Right cardiac atrium (tissue), 5 donors: ENCODE data around the gene IMMP2L. TPM values are rescaled to one million over a fixed set of nuclear protein-coding genes. Genes with fewer than 3 reads are reported as not detected.
"Not testable (repeated sequence)": the region's sequence is repeated elsewhere in the genome, so short reads cannot be mapped to it uniquely, and the experiment has no call there.

ENCODE experiments used
- ATAC-seq, 2 donors: fragments of 200-7000 bp; cut with Tn5 transposase; one replicate each; pipeline versions ENCODE4 v1.8.0 to v1.9.1; 2020; ENCODE audit warnings: moderate library complexity in 2 of 2, mild to moderate bottlenecking in 1 of 2
- DNase-seq, 3 donors: peaks; one replicate each; pipeline ENCODE4 v3.0.0-alpha.2; 2020
- H3K27ac ChIP-seq: one replicate; pipeline ENCODE4 v1.5.1; 2013; ENCODE audit warnings: mild to moderate bottlenecking, low read length, control low read depth, moderate library complexity
- H3K27me3 ChIP-seq: one replicate; pipeline ENCODE4 v1.6.1; 2013; ENCODE audit not compliant: control insufficient read depth, insufficient read depth
- H3K4me1 ChIP-seq: one replicate; pipeline ENCODE4 v1.6.1; 2013; ENCODE audit warnings: low read length; ENCODE audit not compliant: control insufficient read depth, insufficient read depth
- H3K4me3 ChIP-seq: one replicate; pipeline ENCODE4 v1.5.1; 2013; ENCODE audit warnings: low read length, control low read depth
- H3K9me3 ChIP-seq: one replicate; pipeline ENCODE4 v1.6.1; 2013; ENCODE audit warnings: low read length; ENCODE audit not compliant: control insufficient read depth
- WGBS: extraction: QIAGEN DNeasy Blood & Tissue Kit; methylation state at CpG from one replicate; pipeline ENCODE4 v1.1.7; 2013; 5-methylcytosine and 5-hydroxymethylcytosine counted together
- intact Hi-C, 4 donors: fragments of 100-400 bp; cut with DNase I; formaldehyde crosslinking; loops; one replicate each; pipeline versions ENCODE4 v1.11.0 to v1.14.0; 2022 to 2023
- polyA plus RNA-seq: library from polyadenylated mRNA; stranded (reverse); fragments of 200-250 nt; gene quantifications from one replicate; pipeline ENCODE4 v1.2.3, GENCODE V29; 2013
- total RNA-seq, 4 donors: library from RNA; stranded (reverse); fragmentation: NEBNext Ultra II Directional; extraction: Animal tissue kit (Norgen Biotek cat#: 25700); gene quantifications; one replicate each; pipeline ENCODE4 v1.2.1, GENCODE V29; 2021
- donor health status: healthy with polysubstance abuse.
- donor health status: DM: no; HTN: yes; CAD: no.
- donor health status: DM: no; HTN: no; CAD: no.
- donor health status: DM: no; HTN: yes; CAD: no; lungs with severe emphysema.
- donor health status: DM: yes; HTN: yes; CAD: no.

The IMMP2L gene
- total and polyA plus RNA-seq, 5 donors = 6.6 to 16.2 (median 13.9) TPM

GRCh38 chr7:111072658-111073057 is 489.6 kb downstream of the IMMP2L start:
- DNase-seq (peak in 1 of 3 donors; percentile 36), ATAC-seq (peak in 1 of 2 donors; percentile 39)
- H3K27ac ChIP-seq, H3K27me3 ChIP-seq, H3K4me3 ChIP-seq, H3K9me3 ChIP-seq, H3K4me1 ChIP-seq, intact Hi-C loops: not testable (repeated sequence)
- WGBS = 93% methylated on average over 9 of the region's 9 CpGs

- no peak overlapping the region for H3K4me3 ChIP-seq
- intact Hi-C loops = no loop called here
- H3K4me1 ChIP-seq = no peaks in the 10 kb centered on the region
- H3K27me3 ChIP-seq = no peaks in the 10 kb centered on the region
- no peak overlapping the region for H3K27ac ChIP-seq
- H3K9me3 ChIP-seq = no peaks in the 10 kb centered on the region
- no peak for DNase-seq
- no peak for ATAC-seq
Observed at GRCh38 chr7:111071556-111071955, 490.7 kb downstream of the IMMP2L start.

- intact Hi-C loops = no loop called here
- ATAC-seq (no peak), DNase-seq (no peak)
- Histone ChIP-seq H3K27ac (no peak overlapping the region), H3K4me3 (no peak overlapping the region), H3K4me1 (no peaks in the 10 kb centered on the region), H3K9me3 (no peaks in the 10 kb centered on the region), H3K27me3 (no peaks in the 10 kb centered on the region)
- 66% methylated on average over 2 of the region's 2 CpGs for WGBS
Observed at GRCh38 chr7:111068618-111069017, 493.7 kb downstream of the IMMP2L start.

GRCh38 chr7:111067682-111068081 is 494.6 kb downstream of the IMMP2L start:
- no peak overlapping the region for H3K27ac ChIP-seq
- DNase-seq (no peak), ATAC-seq (no peak)
- intact Hi-C loops = no loop called here
- H3K4me3 ChIP-seq = no peak overlapping the region
- H3K4me1 ChIP-seq = no peaks in the 10 kb centered on the region
- WGBS = 79% methylated on average over 2 of the region's 2 CpGs
- H3K9me3 ChIP-seq = no peaks in the 10 kb centered on the region
- H3K27me3 ChIP-seq = no peaks in the 10 kb centered on the region

- no peak for DNase-seq
- Histone ChIP-seq H3K27ac (no peak overlapping the region), H3K9me3 (no peaks in the 10 kb centered on the region), H3K4me1 (no peaks in the 10 kb centered on the region), H3K4me3 (no peak overlapping the region), H3K27me3 (no peaks in the 10 kb centered on the region)
- whole genome bisulfite sequencing = 82% methylated on average over 4 of the region's 4 CpGs
- peak in 1 of 2 donors; percentile 52 for ATAC-seq
- intact Hi-C loops = no loop called here
Observed at GRCh38 chr7:111067251-111067650, 495.0 kb downstream of the IMMP2L start.

- Histone ChIP-seq H3K4me1 (no peaks in the 10 kb centered on the region), H3K27me3 (no peaks in the 10 kb centered on the region)
Observed at GRCh38 chr7:111063166-111063565, 499.1 kb downstream of the IMMP2L start.

GRCh38 chr7:111059833-111060232 is 502.5 kb downstream of the IMMP2L start:
- H3K4me1 ChIP-seq = no peaks in the 10 kb centered on the region
- intact Hi-C loops = no loop called here
- H3K27me3 ChIP-seq = no peaks in the 10 kb centered on the region
- no peak overlapping the region for H3K4me3 ChIP-seq
- no peak for DNase-seq
- H3K9me3 ChIP-seq = no peaks in the 10 kb centered on the region
- no peak for ATAC-seq
- H3K27ac ChIP-seq = no peak overlapping the region

More at GRCh38 chr7:111063166-111063565, 499.1 kb downstream of the IMMP2L start:
- intact Hi-C loops = no loop called here
- ATAC-seq (no peak), DNase-seq (no peak)
- Histone ChIP-seq H3K4me3 (no peak overlapping the region), H3K9me3 (no peaks in the 10 kb centered on the region), H3K27ac (no peak overlapping the region)
- 100% methylated on average over 1 of the region's 1 CpG for WGBS

GRCh38 chr7:111057066-111057465 is 505.2 kb downstream of the IMMP2L start:
- no peaks in the 10 kb centered on the region for H3K4me1 ChIP-seq
- 90% methylated on average over 4 of the region's 4 CpGs for WGBS
- H3K27me3 ChIP-seq = no peaks in the 10 kb centered on the region
- intact Hi-C loops = no loop called here
- no peak overlapping the region for H3K27ac ChIP-seq
- ATAC-seq (no peak), DNase-seq (no peak)
- H3K9me3 ChIP-seq = no peaks in the 10 kb centered on the region
- no peak overlapping the region for H3K4me3 ChIP-seq

- 98% methylated on average over 2 of the region's 2 CpGs for WGBS
- ATAC-seq (no peak), DNase-seq (no peak)
- H3K4me3 ChIP-seq = no peak overlapping the region
- H3K9me3 ChIP-seq = no peaks in the 10 kb centered on the region
- H3K4me1 ChIP-seq = no peaks in the 10 kb centered on the region
- H3K27ac ChIP-seq = no peak overlapping the region
- H3K27me3 ChIP-seq = no peaks in the 10 kb centered on the region
- intact Hi-C loops = no loop called here
Observed at GRCh38 chr7:111056371-111056770, 505.9 kb downstream of the IMMP2L start.

- no peak for DNase-seq
- no peak for ATAC-seq
- no peaks in the 10 kb centered on the region for H3K4me1 ChIP-seq
- WGBS = 85% methylated on average over 2 of the region's 2 CpGs
- no peaks in the 10 kb centered on the region for H3K9me3 ChIP-seq
- no peak overlapping the region for H3K27ac ChIP-seq
- H3K27me3 ChIP-seq = no peaks in the 10 kb centered on the region
- H3K4me3 ChIP-seq = no peak overlapping the region
- intact Hi-C loops = no loop called here
Observed at GRCh38 chr7:111053035-111053434, 509.3 kb downstream of the IMMP2L start.

GRCh38 chr7:111051832-111052231 is 510.5 kb downstream of the IMMP2L start:
- no peak for ATAC-seq
- H3K27ac ChIP-seq = no peak overlapping the region
- intact Hi-C loops = no loop called here
- H3K9me3 ChIP-seq = no peaks in the 10 kb centered on the region
- no peak overlapping the region for H3K4me3 ChIP-seq
- no peak for DNase-seq
- 100% methylated on average over 1 of the region's 1 CpG for WGBS
- H3K27me3 ChIP-seq = no peaks in the 10 kb centered on the region
- no peaks in the 10 kb centered on the region for H3K4me1 ChIP-seq

- DNase-seq (no peak), ATAC-seq (no peak)
- no peak overlapping the region for H3K27ac ChIP-seq
- no peaks in the 10 kb centered on the region for H3K27me3 ChIP-seq
- H3K4me1 ChIP-seq = no peaks in the 10 kb centered on the region
- intact Hi-C loops = no loop called here
- no peaks in the 10 kb centered on the region for H3K9me3 ChIP-seq
- H3K4me3 ChIP-seq = no peak overlapping the region
- 62% methylated on average over 2 of the region's 2 CpGs for WGBS
Observed at GRCh38 chr7:111050875-111051416, 511.3 kb downstream of the IMMP2L start.
